Stimulated activated CD8-positive, alpha-beta memory T cell treated with anti-CD3 and anti-CD28 coated beads, Interleukin-7, amount 100 ng/mL, for 1 hour (primary cell): ENCODE data around the gene NKD1.
"Not testable (repeated sequence)": the region's sequence is repeated elsewhere in the genome, so short reads cannot be mapped to it uniquely, and the experiment has no call there.

Experiments used
- DNase-seq, 2 donors: peaks; one replicate each; pipeline ENCODE4 v3.0.0-alpha.2; 2020; ENCODE audit warnings: low read depth in 2 of 2

NKD1 gene

GRCh38 chr16:50548125-50548908, at the start of gene NKD1:
NKD1 (plus strand) TSS chr16:50548396; CDS start chr16:50548554, 158 bp downstream.
- DNase-seq: peak; percentile 44 to 48

- no peak for DNase-seq
Observed at GRCh38 chr16:50498431-50499155, 49.6 kb upstream of the NKD1 start.

- no peak for DNase-seq
Observed at GRCh38 chr16:50499254-50499653, 48.9 kb upstream of the NKD1 start.

- DNase-seq: no peak
Observed at GRCh38 chr16:50500171-50500874, 47.9 kb upstream of the NKD1 start.

- DNase-seq: no peak
Observed at GRCh38 chr16:50501251-50501650, 46.9 kb upstream of the NKD1 start.

GRCh38 chr16:50501986-50502615, 46.1 kb upstream of the NKD1 start:
- DNase-seq: no peak

GRCh38 chr16:50502616-50503011, 45.6 kb upstream of the NKD1 start:
- DNase-seq: no peak

- DNase-seq: not testable (repeated sequence)
Observed at GRCh38 chr16:50503868-50504531, 44.2 kb upstream of the NKD1 start.

- no peak for DNase-seq
Observed at GRCh38 chr16:50505115-50505514, 43.1 kb upstream of the NKD1 start.

GRCh38 chr16:50505714-50506542, 42.3 kb upstream of the NKD1 start:
- no peak for DNase-seq

- no peak for DNase-seq
Observed at GRCh38 chr16:50506543-50506937, 41.7 kb upstream of the NKD1 start.

- DNase-seq: no peak
Observed at GRCh38 chr16:50507397-50507796, 40.8 kb upstream of the NKD1 start.

GRCh38 chr16:50509521-50510341, 38.5 kb upstream of the NKD1 start:
- peak in 1 of 2 donors; percentile 8 for DNase-seq

GRCh38 chr16:50515218-50515617, 33.0 kb upstream of the NKD1 start:
- no peak for DNase-seq

GRCh38 chr16:50516401-50516800, 31.8 kb upstream of the NKD1 start:
- no peak for DNase-seq

- DNase-seq: no peak
Observed at GRCh38 chr16:50516890-50517289, 31.3 kb upstream of the NKD1 start.

GRCh38 chr16:50517450-50518252, 30.5 kb upstream of the NKD1 start:
- DNase-seq: no peak

- no peak for DNase-seq
Observed at GRCh38 chr16:50519001-50519400, 29.2 kb upstream of the NKD1 start.

GRCh38 chr16:50519602-50520001, 28.6 kb upstream of the NKD1 start:
- no peak for DNase-seq
